ENCODE measurements around the gene SH3BP5L.
"Not testable (repeated sequence)": the region's sequence is repeated elsewhere in the genome, so short reads cannot be mapped to it uniquely, and the experiment has no call there.

Gene SH3BP5L

GRCh38 chr1:248851390-248851789 is 25.7 kb upstream of the SH3BP5L start:
- DNase-seq (ENCODE audit: low read depth) = no peak

- DNase-seq (ENCODE audit: low read depth) = no peak
Observed at GRCh38 chr1:248850536-248851251, 25.0 kb upstream of the SH3BP5L start.

GRCh38 chr1:248850124-248850523 is 24.4 kb upstream of the SH3BP5L start:
- no peak for DNase-seq (ENCODE audit: low read depth)

- no peak for DNase-seq (ENCODE audit: low read depth)
Observed at GRCh38 chr1:248849637-248850036, 23.9 kb upstream of the SH3BP5L start.

GRCh38 chr1:248849152-248849551 is 23.4 kb upstream of the SH3BP5L start:
- DNase-seq (ENCODE audit: low read depth) = no peak

GRCh38 chr1:248848602-248849001 is 22.9 kb upstream of the SH3BP5L start:
- DNase-seq (ENCODE audit: low read depth) = no peak

GRCh38 chr1:248847956-248848561 is 22.3 kb upstream of the SH3BP5L start:
- no peak for DNase-seq (ENCODE audit: low read depth)

- DNase-seq (ENCODE audit: low read depth) = no peak
Observed at GRCh38 chr1:248847181-248847955, 21.7 kb upstream of the SH3BP5L start.

GRCh38 chr1:248844526-248844925 is 18.8 kb upstream of the SH3BP5L start:
- no peak for DNase-seq (ENCODE audit: low read depth)

- no peak for DNase-seq (ENCODE audit: low read depth)
Observed at GRCh38 chr1:248843687-248844086, 18.0 kb upstream of the SH3BP5L start.

- no peak for DNase-seq (ENCODE audit: low read depth)
Observed at GRCh38 chr1:248842781-248843331, 17.1 kb upstream of the SH3BP5L start.

- DNase-seq (ENCODE audit: low read depth) = no peak
Observed at GRCh38 chr1:248841702-248842395, 16.1 kb upstream of the SH3BP5L start.

- DNase-seq (ENCODE audit: low read depth) = no peak
Observed at GRCh38 chr1:248840946-248841345, 15.2 kb upstream of the SH3BP5L start.

GRCh38 chr1:248839168-248839555 is 13.4 kb upstream of the SH3BP5L start:
- DNase-seq (ENCODE audit: low read depth) = no peak

- DNase-seq (ENCODE audit: low read depth) = peak; percentile 81
Observed at GRCh38 chr1:248838357-248839167, 12.8 kb upstream of the SH3BP5L start.

- DNase-seq (ENCODE audit: low read depth) = peak; percentile 91
Observed at GRCh38 chr1:248837781-248838356, 12.2 kb upstream of the SH3BP5L start, which contains the start of gene ZNF672. Gene ZNF672 (plus strand): TSS chr1:248838224. CDS start chr1:248847275, 9,051 bp downstream.

- no peak for DNase-seq (ENCODE audit: low read depth)
Observed at GRCh38 chr1:248837045-248837780, 11.5 kb upstream of the SH3BP5L start.

GRCh38 chr1:248834343-248834940 is 8.7 kb upstream of the SH3BP5L start:
- no peak for DNase-seq (ENCODE audit: low read depth)

- no peak for DNase-seq (ENCODE audit: low read depth)
Observed at GRCh38 chr1:248831842-248832241, 6.1 kb upstream of the SH3BP5L start.

GRCh38 chr1:248830718-248831017 is 5.0 kb upstream of the SH3BP5L start:
- DNase-seq (ENCODE audit: low read depth) = not testable (repeated sequence)

Data from T follicular helper cell (primary cell).